SU-DHL-6 (cell line): ENCODE results near the gene RFESD.

Source experiments
- EZH2phosphoT487 ChIP-seq: fragments of 200-600 bp; sonication (generic), shearing (Covaris generic); conservative IDR thresholded peaks from 2 replicates; pipeline ENCODE4 v1.6.1; 2018; ENCODE audit warnings: mild to moderate bottlenecking, antibody characterized with exemption, low read length, moderate library complexity, mixed read lengths
- TF ChIP-seq, protein P1 (sequence below): fragments of 200-600 bp; sonication (generic); IDR thresholded peaks from one replicate; pipeline ENCODE4 v1.5.1; 2017; ENCODE audit warnings: antibody characterized with exemption, mild to moderate bottlenecking, low read length, moderate library complexity; ENCODE audit not compliant: insufficient read depth, poor library complexity, severe bottlenecking

DNA sequence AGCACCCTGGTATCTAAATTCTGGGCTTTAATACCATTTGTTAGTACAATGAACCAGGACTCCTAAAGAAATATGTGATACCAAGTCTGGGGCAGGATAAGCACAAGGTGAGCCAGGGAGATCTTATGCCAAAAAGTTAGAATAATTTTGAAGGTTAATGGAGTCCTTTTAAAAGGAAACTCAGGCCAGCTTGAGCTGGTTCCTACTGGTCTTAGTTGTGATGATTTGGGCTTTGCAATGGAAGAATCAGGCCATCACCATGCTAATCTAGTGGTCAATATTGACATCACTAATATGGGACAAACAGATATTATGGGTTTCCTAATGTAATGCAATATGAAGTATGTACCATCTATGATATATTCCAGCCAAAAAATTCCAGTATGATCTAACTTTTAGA is 43.8 kb downstream of the RFESD start:
- TF ChIP-seq, protein P1, sequence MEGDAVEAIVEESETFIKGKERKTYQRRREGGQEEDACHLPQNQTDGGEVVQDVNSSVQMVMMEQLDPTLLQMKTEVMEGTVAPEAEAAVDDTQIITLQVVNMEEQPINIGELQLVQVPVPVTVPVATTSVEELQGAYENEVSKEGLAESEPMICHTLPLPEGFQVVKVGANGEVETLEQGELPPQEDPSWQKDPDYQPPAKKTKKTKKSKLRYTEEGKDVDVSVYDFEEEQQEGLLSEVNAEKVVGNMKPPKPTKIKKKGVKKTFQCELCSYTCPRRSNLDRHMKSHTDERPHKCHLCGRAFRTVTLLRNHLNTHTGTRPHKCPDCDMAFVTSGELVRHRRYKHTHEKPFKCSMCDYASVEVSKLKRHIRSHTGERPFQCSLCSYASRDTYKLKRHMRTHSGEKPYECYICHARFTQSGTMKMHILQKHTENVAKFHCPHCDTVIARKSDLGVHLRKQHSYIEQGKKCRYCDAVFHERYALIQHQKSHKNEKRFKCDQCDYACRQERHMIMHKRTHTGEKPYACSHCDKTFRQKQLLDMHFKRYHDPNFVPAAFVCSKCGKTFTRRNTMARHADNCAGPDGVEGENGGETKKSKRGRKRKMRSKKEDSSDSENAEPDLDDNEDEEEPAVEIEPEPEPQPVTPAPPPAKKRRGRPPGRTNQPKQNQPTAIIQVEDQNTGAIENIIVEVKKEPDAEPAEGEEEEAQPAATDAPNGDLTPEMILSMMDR = no peak
- TF ChIP-seq EZH2phosphoT487 = no peak
